Measurements from ENCODE around the gene DNAH17. TPM values are rescaled to one million over a fixed set of nuclear protein-coding genes. Genes with fewer than 3 reads are reported as not detected.

DNAH17 gene
- total and polyA plus RNA-seq, 2 donors (not counting 3 experiments of a cell fraction or from before 2014, with no cell fraction given): not detected

DNA sequence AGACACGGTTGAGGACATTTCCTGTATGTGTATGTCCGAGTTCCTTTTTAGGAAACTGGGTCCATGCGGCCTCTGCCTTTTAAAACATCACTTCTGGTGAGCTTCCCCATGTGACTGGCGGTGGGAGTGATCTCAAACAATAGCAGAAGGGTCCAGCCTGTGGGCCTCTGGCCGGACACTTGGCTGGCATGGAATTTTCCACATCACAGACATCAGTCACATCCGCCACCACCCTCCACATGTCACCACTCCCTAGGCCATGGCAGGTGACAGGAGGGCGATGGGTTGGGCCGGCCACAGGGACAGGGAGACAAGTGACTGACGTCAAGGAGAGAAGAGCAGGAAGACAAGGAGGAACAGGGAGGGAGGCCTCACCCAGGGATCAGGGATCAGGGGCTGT lies 83.7 kb downstream of the DNAH17 start:
- intact Hi-C loops (cut with micrococcal nuclease): no loop called here
- Histone ChIP-seq H3K4me3 (replicated peaks in 1 of 3; ENCODE audit: insufficient read depth in 1 of 3, low read depth in 1 of 3, low read length in 3 of 3) (no peak overlapping the region), H3K27me3 (ENCODE audit: control insufficient read depth in 2 of 2, insufficient read depth in 2 of 2, low read length in 2 of 2) (no peaks in the 10 kb centered on the region), H3K27ac (ENCODE audit: insufficient read depth, low read depth, low read length) (no peak overlapping the region), H4K20me1 (replicated peaks; ENCODE audit: control insufficient read depth, extremely low read depth, insufficient read depth, low read length) (no peaks in the 10 kb centered on the region), H3K36me3 (ENCODE audit: control insufficient read depth in 2 of 2, extremely low read depth in 1 of 2, insufficient read depth in 2 of 2, low read length in 2 of 2) (no peaks in the 10 kb centered on the region), H3K4me2 (ENCODE audit: insufficient read depth, low read length) (no peak overlapping the region), H3K79me2 (ENCODE audit: control insufficient read depth, insufficient read depth, low read length) (no peaks in the 10 kb centered on the region), H3K9ac (replicated peaks; ENCODE audit: extremely low read depth, insufficient read depth, low read length) (no peak overlapping the region), H3K9me1 (replicated peaks; ENCODE audit: control insufficient read depth, extremely low read depth, insufficient read depth, low read length) (no peaks in the 10 kb centered on the region), H3K4me1 (ENCODE audit: control insufficient read depth, extremely low read depth, insufficient read depth, low read length) (no peaks in the 10 kb centered on the region), H3K9me3 (replicated peaks; ENCODE audit: control insufficient read depth, insufficient read depth, low read length) (no peaks in the 10 kb centered on the region), H2AFZ (ENCODE audit: low read depth, low read length) (peak overlapping the region; percentile 10)
- no peak for TF ChIP-seq JUN (IDR thresholded peaks at IDR 0.05; ENCODE audit: borderline replicate concordance, insufficient read depth, insufficient read length, low read depth)
- no peak for TF ChIP-seq GATA2 (IDR thresholded peaks at IDR 0.05; ENCODE audit: insufficient read depth, insufficient read length, low read depth, low read length)
- no peak for TF ChIP-seq EZH2 (IDR thresholded peaks at IDR 0.05; ENCODE audit: borderline replicate concordance, low read depth, low read length, severe bottlenecking)
- TF ChIP-seq POLR2AphosphoS5 (IDR thresholded peaks at IDR 0.05; ENCODE audit: insufficient read depth, low read depth, low read length): no peak
- no peak for TF ChIP-seq POLR2A (IDR thresholded peaks at IDR 0.05; ENCODE audit: low read depth, low read length)
- TF ChIP-seq MYC (IDR thresholded peaks at IDR 0.05; ENCODE audit: low read depth, low read length): no peak
- no peak for TF ChIP-seq CTCF (IDR thresholded peaks at IDR 0.05; ENCODE audit: extremely low read depth in 1 of 2, insufficient read depth in 1 of 2, low read depth in 1 of 2, low read length in 2 of 2)
- TF ChIP-seq MAX (IDR thresholded peaks at IDR 0.05; ENCODE audit: insufficient read depth, insufficient read length): no peak
- TF ChIP-seq FOS (IDR thresholded peaks at IDR 0.05; ENCODE audit: borderline replicate concordance, insufficient read depth, low read length): no peak
- no peak for FAIRE-seq
- dilution Hi-C loops (cut with MboI; ENCODE audit: extremely low pct_ligation_motif_present, low sequenced_read_pairs): loop anchor here (25.0 kb wide), 1 partner anchor 144 kb away; no protein-coding TSS in a partner anchor
- no TSS peak for BruUV-seq (replicated peaks)
- CTCF ChIA-PET: interaction anchor here (0.7 to 3.7 kb wide), 6 partner anchors 15 to 252 kb away, joined by 3 to 27 read pairs (median 4); no protein-coding TSS in a partner anchor
- DNase-seq (ENCODE audit: low read depth, low spot score): peak; percentile 27
- POLR2A ChIA-PET: no interaction called here

Measured in endothelial cell of umbilical vein (primary cell).